OCI-LY3 (cell line): Measurements from ENCODE around the gene HIP1R.
A peak's percentile ranks its signal among the peaks of the same experiment; 100 is the strongest.
"Not testable (repeated sequence)": the region's sequence is repeated elsewhere in the genome, so short reads cannot be mapped to it uniquely, and the experiment has no call there.

Experiments
- H2AFZ ChIP-seq: fragments of 200-600, 300-600 bp; shearing (Covaris generic); 2 replicates; pipeline ENCODE4 v1.6.0; 2014; ENCODE audit warnings: antibody characterized with exemption, low read depth, low read length
- H3K27ac ChIP-seq: fragments of 200-600, 300-600 bp; sonication (generic); 2 replicates; pipeline ENCODE4 v1.5.1; 2014; ENCODE audit warnings: mild to moderate bottlenecking, low read length, moderate library complexity, mixed read lengths
- H3K27me3 ChIP-seq: fragments of 200-600, 300-600 bp; sonication (generic); 2 replicates; pipeline ENCODE4 v1.6.1; 2014; ENCODE audit warnings: low read depth, low read length, mixed read lengths
- H3K36me3 ChIP-seq: fragments of 200-600, 300-600 bp; sonication (generic); replicated peaks from 2 replicates; pipeline ENCODE3; 2014; ENCODE audit warnings: low read depth, low read length, mixed read lengths
- H3K4me1 ChIP-seq: fragments of 300-600, 200-600 bp; sonication (generic); 2 replicates; pipeline ENCODE4 v1.6.1; 2014; ENCODE audit warnings: low read length, mixed read lengths
- H3K4me2 ChIP-seq: fragments of 200-600, 300-600 bp; sonication (generic); 2 replicates; pipeline ENCODE4 v1.6.1; 2014; ENCODE audit warnings: low read length, mixed read lengths
- H3K4me3 ChIP-seq: fragments of 300-600, 200-600 bp; sonication (generic); 2 replicates; pipeline ENCODE4 v1.5.1; 2014; ENCODE audit warnings: antibody characterized with exemption, mild to moderate bottlenecking, low read length, moderate library complexity
- H3K79me2 ChIP-seq: fragments of 300-600, 200-600 bp; shearing (Covaris generic); 2 replicates; pipeline ENCODE4 v1.6.1; 2014; ENCODE audit warnings: mild to moderate bottlenecking, low read length, mixed read lengths
- H3K9ac ChIP-seq: fragments of 300-600, 200-600 bp; shearing (Covaris generic); 2 replicates; pipeline ENCODE4 v1.6.0; 2014; ENCODE audit warnings: mild to moderate bottlenecking, low read length, moderate library complexity
- H3K9me3 ChIP-seq: fragments of 200-600, 300-600 bp; shearing (Covaris generic); 2 replicates; pipeline ENCODE4 v1.6.1; 2014; ENCODE audit warnings: low read length, mixed read lengths; ENCODE audit not compliant: insufficient read depth
- H4K20me1 ChIP-seq: fragments of 200-600, 300-600 bp; sonication (generic); 2 replicates; pipeline ENCODE4 v1.6.1; 2016; ENCODE audit warnings: low read length, mixed read lengths; ENCODE audit not compliant: insufficient read depth
- EZH2phosphoT487 ChIP-seq: fragments of 200-600 bp; shearing (Covaris generic); IDR thresholded peaks from 2 replicates; pipeline ENCODE4 v1.6.1; 2018; ENCODE audit warnings: antibody characterized with exemption, mixed run types, low read depth
- TF ChIP-seq, protein P1 (sequence below): fragments of 200-600, 300-600 bp; sonication (generic); IDR thresholded peaks from 2 replicates; pipeline ENCODE4 v1.5.1; 2014; ENCODE audit warnings: antibody characterized with exemption, low read length, low read depth

Gene HIP1R

DNA sequence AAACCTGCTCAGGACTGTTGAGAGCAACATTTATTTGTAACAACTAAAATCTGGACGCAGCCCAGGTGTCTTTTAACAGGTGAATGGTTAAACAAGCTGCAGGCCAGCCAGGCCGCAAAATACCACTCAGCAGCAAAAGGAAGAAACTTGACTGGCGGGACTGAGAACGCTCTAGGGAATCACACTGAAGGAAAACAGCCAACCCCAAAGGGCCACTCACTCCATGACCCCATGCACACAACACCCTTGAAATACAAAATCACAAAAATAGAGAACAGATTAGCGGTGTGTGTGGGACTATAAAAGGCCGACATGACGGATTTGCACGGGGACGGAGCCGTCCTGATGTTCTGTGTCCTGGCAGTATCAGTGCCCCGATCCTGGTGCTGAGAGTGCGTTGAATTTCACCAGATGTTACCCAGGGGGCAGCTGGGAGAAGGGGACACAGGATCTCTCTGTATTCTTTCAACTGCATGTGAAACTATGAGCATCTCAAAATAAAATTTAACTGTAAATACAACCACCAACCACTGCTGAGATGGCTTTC, 37.6 kb downstream of the HIP1R start:
- H3K79me2 ChIP-seq, result no peaks in the 10 kb centered on the region
- H4K20me1 ChIP-seq, result peaks cover 11% of the 10 kb centered on the region
- no peak overlapping the region for H3K4me2 ChIP-seq
- H3K9ac ChIP-seq, result no peak overlapping the region
- TF ChIP-seq EZH2phosphoT487, result no peak
- TF ChIP-seq, protein P1, sequence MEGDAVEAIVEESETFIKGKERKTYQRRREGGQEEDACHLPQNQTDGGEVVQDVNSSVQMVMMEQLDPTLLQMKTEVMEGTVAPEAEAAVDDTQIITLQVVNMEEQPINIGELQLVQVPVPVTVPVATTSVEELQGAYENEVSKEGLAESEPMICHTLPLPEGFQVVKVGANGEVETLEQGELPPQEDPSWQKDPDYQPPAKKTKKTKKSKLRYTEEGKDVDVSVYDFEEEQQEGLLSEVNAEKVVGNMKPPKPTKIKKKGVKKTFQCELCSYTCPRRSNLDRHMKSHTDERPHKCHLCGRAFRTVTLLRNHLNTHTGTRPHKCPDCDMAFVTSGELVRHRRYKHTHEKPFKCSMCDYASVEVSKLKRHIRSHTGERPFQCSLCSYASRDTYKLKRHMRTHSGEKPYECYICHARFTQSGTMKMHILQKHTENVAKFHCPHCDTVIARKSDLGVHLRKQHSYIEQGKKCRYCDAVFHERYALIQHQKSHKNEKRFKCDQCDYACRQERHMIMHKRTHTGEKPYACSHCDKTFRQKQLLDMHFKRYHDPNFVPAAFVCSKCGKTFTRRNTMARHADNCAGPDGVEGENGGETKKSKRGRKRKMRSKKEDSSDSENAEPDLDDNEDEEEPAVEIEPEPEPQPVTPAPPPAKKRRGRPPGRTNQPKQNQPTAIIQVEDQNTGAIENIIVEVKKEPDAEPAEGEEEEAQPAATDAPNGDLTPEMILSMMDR, result no peak
- peaks cover 27% of the 10 kb centered on the region for H3K4me1 ChIP-seq
- H3K9me3 ChIP-seq, result no peaks in the 10 kb centered on the region
- H3K4me3 ChIP-seq, result no peak overlapping the region
- H2AFZ ChIP-seq, result no peak overlapping the region
- no peaks in the 10 kb centered on the region for H3K36me3 ChIP-seq
- H3K27ac ChIP-seq, result no peak overlapping the region
- peaks cover 84% of the 10 kb centered on the region for H3K27me3 ChIP-seq

DNA sequence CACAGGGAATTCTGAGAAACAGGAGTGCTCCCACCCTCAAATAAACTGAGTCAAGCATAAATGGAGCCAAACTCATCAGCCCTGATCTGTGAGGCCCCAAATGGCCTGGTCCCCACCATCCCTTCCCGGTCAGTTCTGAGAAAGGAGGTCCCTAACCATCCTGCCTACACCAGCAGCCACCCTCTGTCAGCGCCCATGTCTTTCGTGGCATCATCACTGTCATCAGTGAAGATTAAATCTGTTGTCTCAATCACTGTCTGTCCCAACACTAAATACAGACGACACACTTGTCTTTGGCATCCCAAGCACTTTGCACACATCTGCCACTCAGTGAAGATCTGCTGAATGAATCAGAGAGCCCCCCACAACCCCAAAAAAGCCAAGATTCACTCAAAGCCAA, 38.3 kb downstream of the HIP1R start:
- H3K79me2 ChIP-seq, result no peaks in the 10 kb centered on the region
- H3K4me1 ChIP-seq, result peaks cover 27% of the 10 kb centered on the region

DNA sequence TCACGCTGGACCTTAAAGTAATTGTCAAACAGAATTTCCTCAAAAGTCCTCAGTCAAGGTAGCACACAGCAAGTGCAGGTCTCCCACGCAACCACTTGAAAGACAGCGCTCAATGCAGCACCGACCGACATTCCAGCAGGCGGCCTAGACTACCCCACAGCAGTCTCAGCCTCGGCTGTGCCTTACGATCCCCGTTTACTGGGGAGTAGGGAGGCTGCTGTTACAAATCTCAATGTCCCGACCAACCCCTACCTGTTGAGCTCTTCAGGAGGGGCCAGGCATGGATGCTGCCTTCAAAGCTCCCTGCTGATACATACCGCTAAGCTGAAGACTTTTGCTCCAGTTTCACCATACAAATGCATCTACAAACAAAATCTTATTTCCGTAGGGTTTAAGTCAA, 38.8 kb downstream of the HIP1R start:
- Histone ChIP-seq H4K20me1 (peaks cover 11% of the 10 kb centered on the region), H3K4me1 (peaks cover 27% of the 10 kb centered on the region), H2AFZ (no peak overlapping the region), H3K9ac (no peak overlapping the region), H3K4me2 (no peak overlapping the region), H3K9me3 (no peaks in the 10 kb centered on the region), H3K27me3 (peaks cover 80% of the 10 kb centered on the region), H3K27ac (no peak overlapping the region), H3K79me2 (no peaks in the 10 kb centered on the region), H3K36me3 (no peaks in the 10 kb centered on the region), H3K4me3 (no peak overlapping the region)
- TF ChIP-seq, protein P1, result no peak
- TF ChIP-seq EZH2phosphoT487, result no peak

More for the DNA sequence above, 38.3 kb downstream of the HIP1R start:
- no peak overlapping the region for H2AFZ ChIP-seq
- H3K4me3 ChIP-seq, result no peak overlapping the region
- peaks cover 82% of the 10 kb centered on the region for H3K27me3 ChIP-seq
- H3K9me3 ChIP-seq, result no peaks in the 10 kb centered on the region
- H3K36me3 ChIP-seq, result no peaks in the 10 kb centered on the region
- TF ChIP-seq, protein P1, result no peak
- TF ChIP-seq EZH2phosphoT487, result no peak
- no peak overlapping the region for H3K27ac ChIP-seq
- peaks cover 11% of the 10 kb centered on the region for H4K20me1 ChIP-seq
- H3K4me2 ChIP-seq, result no peak overlapping the region
- H3K9ac ChIP-seq, result no peak overlapping the region

DNA sequence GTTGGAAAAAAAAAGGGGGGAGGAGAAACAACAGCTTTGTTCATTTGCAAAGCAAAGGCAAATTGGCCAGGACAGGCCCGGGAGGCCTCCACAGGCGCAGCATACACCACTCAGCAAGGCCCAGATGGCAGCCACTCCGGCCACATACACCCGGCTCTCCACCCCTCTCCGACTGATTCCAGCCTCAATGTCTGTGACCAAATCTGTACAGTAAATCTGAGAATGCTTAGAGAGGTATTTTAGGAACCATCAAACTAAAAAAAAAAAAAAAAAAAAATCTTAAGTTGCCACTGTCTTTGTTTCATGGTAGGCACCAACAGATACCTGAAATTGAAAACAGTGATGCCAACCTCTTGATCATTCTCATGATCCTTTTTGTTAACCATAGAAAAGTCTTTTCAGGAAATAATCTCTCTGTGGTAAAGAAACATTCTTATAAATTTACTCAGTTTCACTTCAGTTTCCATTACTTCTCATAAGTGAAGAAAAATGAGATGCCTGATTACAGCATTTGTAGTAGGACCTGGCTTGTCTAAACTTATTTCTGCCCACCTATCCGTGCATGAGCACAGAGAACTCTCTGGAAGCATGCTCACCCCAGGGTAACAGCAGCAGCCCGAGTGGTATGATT, 40.4 kb downstream of the HIP1R start:
- Histone ChIP-seq H3K27me3 (peaks cover 80% of the 10 kb centered on the region), H2AFZ (no peak overlapping the region), H3K79me2 (no peaks in the 10 kb centered on the region), H3K36me3 (no peaks in the 10 kb centered on the region), H3K9ac (no peak overlapping the region), H4K20me1 (peaks cover 18% of the 10 kb centered on the region), H3K9me3 (no peaks in the 10 kb centered on the region), H3K27ac (no peak overlapping the region), H3K4me2 (peak overlapping the region; percentile 54), H3K4me3 (0 out of 2 replicates have a peak overlapping the region, but pooled peaks have one; percentile 10), H3K4me1 (peaks cover 27% of the 10 kb centered on the region)
- TF ChIP-seq, protein P1, result no peak
- TF ChIP-seq EZH2phosphoT487, result no peak

DNA sequence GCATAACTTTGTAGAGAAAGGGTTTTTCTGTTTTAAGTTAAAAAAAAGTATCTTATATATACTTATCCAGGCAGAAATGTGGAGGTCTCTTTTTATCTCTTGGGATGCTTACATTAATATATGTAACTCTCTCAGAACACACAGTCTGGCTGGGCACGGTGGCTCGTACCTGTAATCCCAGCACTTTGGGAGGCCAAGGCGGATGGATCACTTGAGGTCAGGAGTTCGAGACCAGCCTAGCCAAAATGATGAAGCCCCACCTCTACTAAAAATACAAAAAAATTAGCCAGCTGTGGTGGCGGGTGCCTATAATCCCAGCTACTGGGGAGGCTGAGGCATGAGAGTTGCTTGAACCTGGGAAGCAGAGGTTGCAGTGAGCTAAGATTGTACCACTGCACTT, 41.0 kb downstream of the HIP1R start:
- peaks cover 24% of the 10 kb centered on the region for H3K4me1 ChIP-seq
- H3K36me3 ChIP-seq, H3K79me2 ChIP-seq, H3K27ac ChIP-seq, H3K9me3 ChIP-seq, H3K4me3 ChIP-seq, H2AFZ ChIP-seq, H3K9ac ChIP-seq: not testable (repeated sequence)
- H3K4me2 ChIP-seq, result peak overlapping the region; percentile 54
- peaks cover 80% of the 10 kb centered on the region for H3K27me3 ChIP-seq
- H4K20me1 ChIP-seq, result peaks cover 18% of the 10 kb centered on the region
